Measurements from ENCODE around the gene RASA1.

Gene RASA1

DNA sequence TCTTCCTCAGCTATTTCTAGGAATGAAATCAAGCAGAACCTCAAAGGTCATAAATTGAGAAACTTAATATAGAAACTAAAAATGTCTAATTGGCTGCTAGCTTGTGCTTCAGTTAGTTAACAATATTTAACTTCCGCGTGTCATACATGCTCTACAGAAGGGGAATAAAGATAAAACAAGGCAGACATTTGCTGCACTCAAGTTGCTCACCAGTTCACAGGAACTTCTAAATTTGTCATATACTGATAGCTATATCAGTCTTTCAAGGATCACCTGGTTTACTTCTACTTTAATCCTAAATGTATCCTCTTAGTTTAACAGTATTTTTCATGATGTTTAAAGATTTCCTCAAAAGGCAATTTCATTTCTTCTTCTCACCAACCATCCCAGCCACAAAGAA lies 136.7 kb downstream of the RASA1 start:
- no peak for DNase-seq

DNA sequence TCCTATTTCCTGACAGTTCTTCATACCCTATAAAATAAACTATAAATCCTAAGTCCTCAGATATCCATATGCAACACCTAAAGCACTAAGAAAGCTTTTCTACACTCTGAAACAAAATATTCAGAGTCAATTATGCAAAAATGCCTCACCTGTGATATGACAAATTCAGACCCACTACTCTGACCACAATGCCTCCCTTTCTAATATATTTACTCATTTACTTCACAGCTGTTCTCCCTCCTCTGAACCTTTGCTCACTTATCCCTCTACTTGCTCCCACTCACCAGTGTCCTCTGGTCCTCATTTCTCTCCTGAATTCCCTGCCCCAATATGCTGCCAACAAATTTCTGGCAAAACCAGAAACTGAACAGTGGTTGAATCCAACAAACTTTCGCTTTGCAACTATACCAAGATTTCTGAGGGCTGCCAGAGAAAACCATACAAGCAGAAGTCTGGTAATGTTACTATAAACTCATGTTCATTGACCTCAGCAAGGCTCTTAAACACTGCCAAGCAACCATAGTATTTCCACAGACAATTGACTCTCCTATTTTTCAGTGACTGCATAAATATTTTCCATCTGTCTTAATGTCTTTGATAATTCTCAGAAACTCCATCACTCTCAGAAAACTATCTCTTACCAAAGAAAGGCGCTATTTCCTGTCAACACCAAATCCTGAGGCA lies 137.9 kb downstream of the RASA1 start:
- DNase-seq = no peak

DNA sequence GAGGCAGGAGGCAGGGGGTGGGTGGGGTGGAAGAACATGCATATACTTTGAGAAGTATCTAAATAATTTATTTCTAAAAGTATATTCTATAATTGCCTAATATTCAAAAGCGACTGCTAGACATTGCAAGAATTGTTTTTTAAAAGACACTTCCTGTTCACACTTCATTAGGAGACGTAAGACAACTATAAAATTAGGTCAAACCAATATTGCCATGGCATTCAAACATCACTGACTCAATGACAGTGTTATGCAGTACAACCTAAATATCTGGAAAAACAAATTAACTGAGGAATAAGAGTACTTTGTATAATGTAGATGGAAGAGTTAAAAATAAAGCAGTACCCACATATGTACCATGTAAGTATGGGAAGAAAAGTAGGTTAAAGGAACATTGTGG lies 140.5 kb downstream of the RASA1 start:
- no peak for DNase-seq

DNA sequence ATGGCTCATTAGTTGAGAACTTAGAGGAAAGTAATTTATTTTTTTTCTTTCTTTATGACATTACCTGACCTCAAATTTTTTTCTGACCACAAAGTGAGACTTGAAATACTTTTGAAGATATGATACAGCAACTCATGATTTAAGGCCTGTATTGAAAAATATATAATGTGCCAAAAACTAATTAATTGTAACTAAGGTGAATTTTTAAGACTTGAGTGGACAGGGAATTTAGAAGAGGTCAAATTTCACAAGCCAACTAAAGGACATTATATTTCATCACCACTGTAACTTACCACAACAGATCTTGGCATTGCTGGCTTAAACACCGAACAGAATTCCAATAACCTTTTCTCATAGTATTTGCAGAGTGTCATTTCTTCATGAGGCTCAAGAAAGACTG lies 143.2 kb downstream of the RASA1 start:
- DNase-seq = no peak

DNA sequence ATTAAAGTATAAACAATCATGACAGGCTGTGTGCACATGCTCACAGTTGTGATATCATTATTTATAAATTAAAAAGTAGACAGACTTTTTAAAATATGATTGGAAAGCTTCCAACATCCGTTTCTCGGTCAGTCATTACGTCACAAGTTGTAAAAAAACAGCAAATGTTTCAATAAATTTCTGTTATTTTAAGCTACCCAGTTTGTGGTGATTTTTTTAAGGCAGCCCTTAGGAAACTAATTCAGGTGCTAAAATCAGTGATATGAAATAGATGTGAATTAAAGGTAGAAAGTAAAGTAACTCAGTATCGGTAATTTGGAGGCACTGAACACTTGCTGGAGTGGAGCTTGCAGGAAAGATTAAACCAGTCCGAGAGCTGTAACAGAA lies 143.9 kb downstream of the RASA1 start:
- DNase-seq = no peak

DNA sequence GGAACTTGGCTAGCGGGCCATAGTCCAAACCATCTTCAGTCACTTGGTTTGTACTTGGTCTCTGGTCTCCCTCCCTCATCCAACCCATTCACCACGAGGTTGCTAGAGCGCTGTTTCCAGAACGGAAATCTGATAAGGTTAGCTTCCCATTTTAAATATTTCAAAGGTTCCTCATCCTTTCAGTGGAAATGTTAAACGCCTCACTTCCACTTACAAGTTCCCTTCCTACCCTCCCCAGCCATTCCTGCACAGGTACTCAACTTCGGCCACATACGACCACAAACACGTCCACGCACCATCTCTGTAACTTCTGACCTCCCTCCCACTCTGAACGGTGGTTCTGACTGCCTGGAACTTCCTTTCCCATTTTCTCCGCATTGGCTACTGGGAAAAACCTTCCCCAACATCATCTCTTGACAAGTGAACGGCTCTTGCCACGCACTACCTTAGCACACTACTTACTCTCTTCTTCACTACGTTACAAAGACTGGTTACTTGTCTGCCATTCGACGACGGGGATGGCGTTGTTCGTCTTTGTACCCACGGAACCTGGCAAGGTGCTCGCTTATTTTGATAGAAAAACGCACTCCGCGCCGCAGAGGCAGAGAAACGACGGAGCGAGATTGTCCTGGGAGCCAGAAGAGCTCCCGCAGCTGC lies 144.4 kb downstream of the RASA1 start:
- DNase-seq = peak; percentile 57

DNA sequence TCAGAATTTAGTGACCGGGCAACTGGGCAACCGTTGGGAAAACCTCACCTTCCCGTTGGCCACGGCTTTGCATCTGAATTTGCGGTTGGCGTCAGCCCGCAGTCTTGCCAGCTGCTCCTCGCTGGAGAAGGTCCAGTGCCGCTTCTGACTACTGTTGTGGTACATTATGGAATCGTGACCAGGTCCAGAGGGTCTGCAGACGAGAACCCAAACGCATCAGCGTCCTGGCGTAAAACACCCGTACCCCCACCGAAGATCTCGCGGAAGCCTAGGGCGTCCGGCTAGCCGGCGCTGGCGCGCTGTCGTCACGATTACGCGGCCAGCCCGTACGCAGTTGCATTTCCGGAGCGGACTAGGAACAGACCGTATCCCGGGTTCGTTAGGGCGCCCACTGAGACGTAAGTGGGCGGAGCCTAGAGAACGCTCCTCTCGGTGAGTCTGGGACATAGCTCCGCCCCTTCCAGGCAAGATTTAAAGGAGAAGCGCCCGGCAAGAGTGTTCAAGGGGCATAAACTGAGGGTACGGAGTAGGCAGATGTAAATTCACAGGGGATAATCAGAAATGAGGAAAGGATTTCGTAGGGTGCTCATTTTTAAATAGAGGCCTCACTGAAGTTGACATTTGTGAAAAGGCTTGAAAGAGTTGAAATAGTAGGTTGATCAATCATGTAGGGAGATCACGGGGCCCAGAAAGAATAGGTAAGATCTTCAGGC lies 145.1 kb downstream of the RASA1 start, which contains the start of gene CCNH:
Gene CCNH, minus strand, starts transcription at position 301 of the 713 bp plus-strand sequence. Its CDS starts 136 bp downstream, at position 165.
- DNase-seq = peak; percentile 98

DNA sequence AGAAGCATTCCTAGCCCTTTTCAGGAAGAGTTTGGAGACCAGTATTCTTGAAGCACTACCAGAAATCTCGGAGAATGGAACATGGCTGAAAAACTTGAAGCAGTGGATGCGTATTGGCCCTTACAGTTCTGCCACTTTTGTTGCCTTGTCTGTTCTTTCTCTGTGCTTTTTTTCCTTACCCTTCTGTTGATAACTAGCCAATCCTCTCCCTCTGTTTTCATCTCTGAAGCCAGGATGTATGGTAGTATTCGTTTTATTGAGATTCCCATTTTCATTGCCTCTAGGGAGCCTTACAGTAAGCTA lies 145.6 kb downstream of the RASA1 start:
- DNase-seq = no peak

DNA sequence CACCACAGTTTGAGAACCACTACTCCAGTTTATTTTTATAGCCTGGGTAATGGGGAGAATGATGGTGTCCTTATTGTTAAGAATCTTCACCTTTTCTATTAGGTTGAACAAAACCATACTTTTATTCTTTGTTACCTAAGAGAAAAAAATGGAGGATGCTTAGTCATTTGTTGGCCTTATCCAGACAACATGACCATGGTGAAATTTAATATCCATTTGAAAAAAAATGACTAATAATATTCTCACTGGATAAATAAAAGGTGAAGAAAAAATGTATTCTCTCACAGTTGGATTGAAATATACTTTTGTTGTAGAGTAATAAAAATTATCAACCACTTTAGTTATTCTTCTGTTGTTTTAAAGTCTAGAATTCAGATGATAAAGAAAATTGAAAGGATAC lies 150.8 kb downstream of the RASA1 start:
- no peak for DNase-seq

DNA sequence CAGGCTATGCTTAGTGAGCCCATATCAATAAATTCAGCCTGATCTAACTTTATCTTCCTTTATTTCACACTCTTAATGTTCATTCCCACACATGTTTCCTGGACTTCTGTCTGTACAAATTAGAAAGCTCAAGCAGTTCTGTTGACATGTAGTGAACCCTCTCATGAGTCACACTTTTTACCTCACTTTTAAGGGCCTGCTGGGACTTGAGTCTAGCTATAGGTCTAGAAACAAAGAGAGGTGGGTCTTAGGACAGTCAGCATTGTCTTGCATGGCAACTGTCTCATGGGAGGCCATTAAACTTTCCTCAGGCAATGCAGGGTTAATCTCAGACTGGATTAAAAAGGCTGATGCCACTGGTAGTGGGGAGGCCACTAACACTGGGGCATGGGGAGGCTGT lies 153.6 kb downstream of the RASA1 start:
- no peak for DNase-seq

DNA sequence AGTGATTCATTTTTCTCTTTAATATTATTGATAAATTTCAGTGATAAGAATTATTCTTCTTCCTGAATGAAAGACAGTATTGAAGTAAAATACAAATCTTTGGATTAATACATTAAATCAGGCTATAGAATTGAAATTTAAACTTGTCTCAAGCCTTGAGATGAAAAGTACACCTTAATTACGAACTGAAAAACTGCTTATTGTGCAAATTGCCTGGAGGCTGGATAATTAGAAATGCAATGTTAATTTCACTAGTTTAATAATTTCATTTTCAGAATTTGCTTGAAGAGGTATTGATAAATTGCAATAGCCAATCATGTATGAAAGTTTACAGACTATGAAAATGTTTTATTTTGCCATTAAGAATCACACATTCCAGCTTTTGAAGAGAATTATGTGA lies 156.1 kb downstream of the RASA1 start:
- no peak for DNase-seq

DNA sequence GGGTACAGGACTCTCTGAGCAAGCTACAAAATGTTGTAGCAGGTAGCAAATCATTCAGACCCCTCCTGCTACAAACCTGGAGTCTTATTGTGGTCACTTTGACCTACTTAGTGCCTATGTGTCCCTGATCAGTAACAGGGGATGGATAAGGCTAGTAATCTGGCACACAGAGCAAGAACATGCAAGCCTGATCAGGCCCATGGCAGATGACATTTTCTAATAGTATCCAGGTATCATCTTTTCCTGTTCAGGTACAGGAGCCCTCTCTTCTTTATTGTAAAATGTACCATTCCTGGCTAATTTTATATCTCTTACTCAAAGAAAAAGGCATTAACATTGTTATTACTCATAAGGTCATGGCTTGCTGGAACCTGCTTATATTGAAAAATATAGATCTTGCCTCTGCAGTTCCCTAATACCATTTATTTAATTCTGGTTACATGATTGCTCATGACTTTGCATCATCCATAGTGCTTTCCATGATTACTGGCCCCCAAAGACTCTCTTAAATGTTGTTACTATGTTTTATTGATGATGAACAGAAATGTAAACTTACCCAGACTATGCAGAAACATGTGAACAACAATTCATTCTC lies 163.3 kb downstream of the RASA1 start:
- no peak for DNase-seq

DNA sequence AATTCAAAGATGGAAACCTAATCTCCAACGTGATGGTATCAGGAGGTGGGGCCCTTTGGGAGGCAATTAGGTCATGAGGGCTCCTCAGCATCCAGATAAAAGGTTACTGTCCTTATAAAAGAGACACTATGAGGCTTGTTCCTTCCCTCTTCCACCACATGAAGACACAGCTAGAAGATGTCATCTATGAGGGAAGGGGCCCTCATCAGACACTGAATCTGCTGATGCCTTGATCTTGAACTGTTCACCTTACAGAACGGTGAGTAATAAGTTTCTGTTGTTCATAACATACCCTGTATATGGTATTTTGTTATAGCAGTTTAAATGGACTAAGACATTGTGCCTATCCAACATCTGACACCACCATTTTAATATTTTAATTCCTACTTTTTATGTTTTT lies 164.8 kb downstream of the RASA1 start:
- no peak for DNase-seq

DNA sequence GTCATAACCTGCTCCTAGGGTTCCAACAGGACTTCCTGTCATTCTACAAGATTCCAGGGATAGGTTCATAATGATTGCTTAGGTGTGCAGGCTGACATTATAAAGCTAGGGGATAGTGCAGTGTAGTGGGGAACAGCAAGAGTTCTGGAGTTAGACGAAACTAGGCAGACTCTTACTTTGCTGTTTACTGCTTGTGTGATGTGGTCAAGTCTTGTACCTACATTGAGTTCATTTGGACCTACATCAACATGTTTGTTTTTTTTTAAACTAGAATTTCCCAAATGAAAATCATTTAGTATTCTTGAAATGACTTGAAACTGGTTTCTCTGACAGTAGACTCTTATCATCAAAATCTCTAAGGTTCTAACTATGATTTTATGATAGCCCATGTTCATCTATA lies 166.3 kb downstream of the RASA1 start:
- DNase-seq = no peak

DNA sequence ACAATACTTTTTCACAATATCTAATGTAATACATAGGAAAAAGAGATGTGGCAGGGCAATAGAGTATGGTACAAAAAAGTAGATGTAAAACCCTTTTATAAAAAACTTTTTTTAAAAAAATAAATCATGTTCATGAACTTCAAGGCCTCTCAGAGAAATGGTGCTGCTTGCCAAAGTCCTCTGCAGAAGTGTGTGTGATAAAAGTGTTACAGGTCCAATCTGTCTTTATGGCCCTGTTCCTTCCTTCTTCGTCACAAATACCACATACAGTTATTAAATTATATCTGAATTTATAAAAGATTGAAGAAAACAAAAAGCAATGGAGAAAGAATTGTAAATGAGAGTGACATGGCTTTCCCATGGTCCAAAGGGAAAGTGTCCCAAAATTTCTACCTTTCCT lies 166.8 kb downstream of the RASA1 start:
- DNase-seq = no peak

DNA sequence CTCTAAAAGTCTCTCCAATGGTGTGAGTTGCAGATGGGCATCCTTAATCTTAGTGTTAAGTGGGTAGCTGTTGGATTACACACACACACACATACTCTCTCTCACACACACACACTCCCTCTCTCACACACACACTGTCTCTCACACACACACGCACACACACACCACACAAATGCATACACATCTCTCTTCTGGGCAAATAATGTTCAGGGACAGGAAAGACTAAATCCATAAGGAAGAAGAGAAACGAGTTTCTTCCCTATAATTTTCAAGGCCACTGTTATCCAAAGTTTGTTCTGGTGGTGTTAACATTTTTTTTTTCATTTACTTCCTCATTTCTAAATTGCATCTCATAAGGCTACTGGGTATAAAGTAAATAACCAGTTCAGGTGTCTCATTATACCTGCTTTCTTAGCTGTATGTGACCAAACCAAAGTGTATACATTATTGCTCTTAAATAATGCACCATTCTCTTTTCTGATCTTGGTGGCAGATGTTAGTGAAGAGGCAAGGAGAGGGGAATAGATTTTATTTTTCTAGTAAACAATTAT lies 167.5 kb downstream of the RASA1 start:
- DNase-seq = no peak

DNA sequence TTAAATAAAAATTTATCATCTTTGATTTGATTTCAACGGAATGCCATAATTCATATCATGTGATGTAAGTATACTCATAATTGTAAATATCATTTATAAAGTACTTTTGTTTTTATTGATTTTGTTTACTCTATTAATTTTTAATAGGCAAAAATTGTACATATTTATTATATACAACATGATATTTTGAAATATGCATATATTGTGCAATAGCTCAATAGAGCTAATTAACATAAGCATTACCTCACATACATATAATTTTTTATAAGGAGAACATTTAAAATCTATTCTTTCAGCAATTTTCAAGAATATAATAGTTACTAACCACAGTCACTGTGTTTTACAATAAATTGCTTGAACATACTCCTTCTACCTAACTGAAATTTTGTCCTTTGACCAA lies 170.0 kb downstream of the RASA1 start:
- DNase-seq = no peak

DNA sequence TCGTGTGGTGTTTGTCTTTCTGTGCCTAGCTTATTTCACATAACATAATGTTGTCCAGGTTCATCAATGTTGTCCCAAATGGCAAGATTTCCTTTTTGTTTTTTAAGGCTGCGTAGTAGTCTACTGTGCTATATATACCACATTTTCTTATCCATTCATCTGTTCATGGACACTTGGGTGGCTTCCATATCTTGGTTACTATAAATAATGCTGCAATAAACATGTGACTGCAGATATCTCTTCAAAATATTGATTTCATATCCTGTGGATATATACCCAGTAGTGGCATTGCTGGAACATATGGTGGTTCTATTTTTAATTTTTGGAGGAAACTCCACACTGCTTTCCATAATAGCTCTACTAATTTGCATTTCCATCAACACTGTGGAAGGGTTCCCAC lies 170.5 kb downstream of the RASA1 start:
- no peak for DNase-seq
